GM21723 (cell line): ENCODE data around the gene PPTC7.
"Not testable (repeated sequence)": the region's sequence is repeated elsewhere in the genome, so short reads cannot be mapped to it uniquely, and the experiment has no call there.

Experiments
- ATAC-seq: cut with Tn5 transposase; IDR thresholded peaks from one replicate; pipeline ENCODE4 v1.9.1; 2021; ENCODE audit warnings: mild to moderate bottlenecking, moderate library complexity; ENCODE audit not compliant: unreplicated experiment

Gene PPTC7

GRCh38 chr12:110537605-110538409, 45.3 kb downstream of the PPTC7 start:
- ATAC-seq: no peak

GRCh38 chr12:110536834-110537604, 46.1 kb downstream of the PPTC7 start:
- ATAC-seq: no peak

GRCh38 chr12:110534811-110535210, 48.3 kb downstream of the PPTC7 start:
- ATAC-seq: no peak

- no peak for ATAC-seq
Observed at GRCh38 chr12:110533607-110534006, 49.5 kb downstream of the PPTC7 start.

GRCh38 chr12:110532644-110533043, 50.5 kb downstream of the PPTC7 start:
- ATAC-seq: no peak

GRCh38 chr12:110531741-110532333, 51.3 kb downstream of the PPTC7 start:
- ATAC-seq: peak; percentile 78

- ATAC-seq: no peak
Observed at GRCh38 chr12:110530511-110530910, 52.6 kb downstream of the PPTC7 start.

- no peak for ATAC-seq
Observed at GRCh38 chr12:110528277-110528839, 54.8 kb downstream of the PPTC7 start.

- ATAC-seq: not testable (repeated sequence)
Observed at GRCh38 chr12:110520876-110521712, 62.0 kb downstream of the PPTC7 start.

GRCh38 chr12:110518014-110518413, 65.1 kb downstream of the PPTC7 start:
- not testable (repeated sequence) for ATAC-seq

- no peak for ATAC-seq
Observed at GRCh38 chr12:110516995-110517394, 66.1 kb downstream of the PPTC7 start.

- ATAC-seq: no peak
Observed at GRCh38 chr12:110514363-110514762, 68.8 kb downstream of the PPTC7 start.

GRCh38 chr12:110513842-110514241, 69.3 kb downstream of the PPTC7 start:
- ATAC-seq: no peak

GRCh38 chr12:110508071-110508586, 75.0 kb downstream of the PPTC7 start:
- no peak for ATAC-seq

GRCh38 chr12:110505332-110505731, 77.8 kb downstream of the PPTC7 start:
- ATAC-seq: no peak

- no peak for ATAC-seq
Observed at GRCh38 chr12:110503432-110503831, 79.7 kb downstream of the PPTC7 start.

- ATAC-seq: peak; percentile 90
Observed at GRCh38 chr12:110501752-110502738, 81.1 kb downstream of the PPTC7 start, which contains the start of the genes RAD9B and VPS29. RAD9B (plus strand) TSS chr12:110502331; CDS start chr12:110502338, 7 bp downstream. VPS29 (minus strand) TSS chr12:110502111; CDS start chr12:110502051, 60 bp downstream.

GRCh38 chr12:110501399-110501751, 81.7 kb downstream of the PPTC7 start:
- peak; percentile 23 for ATAC-seq
